SK-N-MC (cell line): ENCODE results near the gene PLAC8.

Source experiments
- DNase-seq: peaks from one replicate; pipeline ENCODE4 v3.0.0-alpha.2; 2011; ENCODE audit warnings: low read depth, low spot score
- H3K27ac ChIP-seq: fragments of 200-600 bp; sonication (generic); 2 replicates; pipeline ENCODE4 v1.5.1; 2016; ENCODE audit warnings: mixed run types
- H3K36me3 ChIP-seq: fragments of 200-600 bp; sonication (generic); 2 replicates; pipeline ENCODE4 v1.6.1; 2017; ENCODE audit warnings: antibody characterized with exemption, low read length, mixed read lengths; ENCODE audit not compliant: insufficient read depth
- H3K4me3 ChIP-seq: fragments of 200-600 bp; sonication (generic); 2 replicates; pipeline ENCODE4 v1.5.1; 2016
- H3K9ac ChIP-seq: fragments of 200-600 bp; sonication (generic); 2 replicates; pipeline ENCODE4 v1.8.0; 2017; ENCODE audit warnings: mixed run types, mixed read lengths; ENCODE audit not compliant: insufficient read length
- H3K9me3 ChIP-seq: fragments of 200-600 bp; sonication (generic); 2 replicates; pipeline ENCODE4 v1.6.1; 2017; ENCODE audit warnings: low read depth, mild to moderate bottlenecking, antibody characterized with exemption, low read length, moderate library complexity, mixed read lengths
- EZH2 ChIP-seq: fragments of 200-600 bp; sonication (generic); IDR thresholded peaks from one replicate; pipeline ENCODE4 v1.6.1; 2017; ENCODE audit warnings: antibody characterized with exemption
- FOXP2 ChIP-seq: optimal IDR thresholded peaks from 2 replicates; pipeline ENCODE3; 2011; ENCODE audit warnings: mild to moderate bottlenecking, moderate library complexity; ENCODE audit not compliant: insufficient read depth; ENCODE audit errors: extremely low read length, control extremely low read depth
- POLR2AphosphoS5 ChIP-seq: IDR thresholded peaks from 2 replicates; pipeline ENCODE4 v1.6.1; 2012; ENCODE audit warnings: mild to moderate bottlenecking, low read depth, low read length, borderline replicate concordance

Gene PLAC8

DNA sequence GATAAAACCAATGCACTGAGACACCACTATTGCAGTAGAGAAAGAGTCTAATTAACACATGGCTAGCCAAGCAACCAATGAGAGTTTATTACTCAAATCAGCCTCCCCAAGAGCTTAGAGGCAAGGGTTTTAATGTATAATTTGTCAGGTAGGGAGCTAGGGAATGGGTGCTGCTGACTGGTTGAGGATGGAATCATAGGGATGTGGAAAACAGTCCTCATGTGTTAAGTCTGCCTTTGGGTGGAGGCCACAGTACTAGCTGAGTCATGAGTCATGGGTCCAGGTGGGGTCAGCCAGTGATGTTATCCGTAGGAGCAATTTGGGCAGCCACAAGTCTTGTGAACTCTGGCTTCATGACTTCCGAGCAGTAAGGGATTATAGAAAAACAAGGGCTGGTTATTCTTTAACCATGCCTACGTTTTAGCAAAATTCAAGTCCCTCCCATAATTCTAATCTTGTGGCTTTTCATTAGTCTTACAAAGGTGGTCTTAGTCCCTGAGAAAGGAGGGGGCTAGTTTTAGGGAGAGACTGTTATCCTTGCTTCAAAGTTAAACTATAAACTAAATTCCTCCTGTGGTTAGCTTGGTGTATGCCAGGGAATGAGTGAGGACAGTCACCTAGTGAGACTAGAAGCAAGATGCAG, 25.1 kb upstream of the PLAC8 start:
- Histone ChIP-seq H3K36me3 (no peaks in the 10 kb centered on the region), H3K4me3 (no peak overlapping the region), H3K9me3 (no peaks in the 10 kb centered on the region), H3K27ac (no peak overlapping the region), H3K9ac (no peak overlapping the region)
- no peak for DNase-seq
- TF ChIP-seq FOXP2 (no peak), POLR2AphosphoS5 (no peak), EZH2 (no peak)

DNA sequence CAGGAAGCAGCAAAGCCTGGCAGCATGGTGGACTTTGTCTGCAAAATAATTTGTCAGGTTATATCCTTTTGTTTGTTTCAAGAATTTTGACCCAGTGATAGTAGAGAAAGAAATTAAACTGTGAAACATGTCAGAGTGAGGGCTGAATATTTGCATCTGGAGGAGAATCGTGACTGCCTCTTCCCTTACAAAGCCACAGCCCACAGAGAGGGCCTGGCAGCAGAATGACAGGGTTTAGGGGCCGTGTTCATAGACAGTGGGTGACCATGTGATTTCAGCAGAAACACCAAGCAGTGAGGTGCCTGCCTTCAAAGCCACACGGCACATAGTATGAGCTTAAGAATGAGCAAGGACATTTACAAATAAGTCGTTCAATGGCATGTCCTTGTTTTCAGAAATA, 24.4 kb upstream of the PLAC8 start:
- Histone ChIP-seq H3K27ac (no peak overlapping the region), H3K4me3 (no peak overlapping the region), H3K9ac (no peak overlapping the region), H3K9me3 (no peaks in the 10 kb centered on the region), H3K36me3 (no peaks in the 10 kb centered on the region)
- TF ChIP-seq EZH2: no peak
- no peak for DNase-seq

DNA sequence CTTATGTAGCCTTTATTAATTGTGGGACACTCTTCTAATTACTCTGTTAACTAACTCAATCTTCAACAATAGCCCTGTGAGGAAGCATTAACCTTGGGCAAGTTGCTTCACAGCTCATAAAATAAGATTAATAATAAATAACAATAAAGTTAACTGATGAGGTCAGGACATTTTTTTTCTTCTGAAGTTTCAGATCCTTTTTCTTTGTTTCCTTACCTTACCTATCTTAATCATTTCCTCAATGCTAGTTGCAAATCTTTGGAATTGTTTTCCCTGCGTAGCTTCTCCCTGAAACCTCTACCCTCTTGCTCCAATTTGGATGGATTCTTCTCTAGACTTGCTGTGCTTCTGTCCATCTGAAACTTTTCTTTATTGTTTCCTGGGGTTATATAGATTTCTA, 17.5 kb upstream of the PLAC8 start:
- H3K9ac ChIP-seq: no peak overlapping the region
- H3K4me3 ChIP-seq: no peak overlapping the region
- no peaks in the 10 kb centered on the region for H3K36me3 ChIP-seq
- TF ChIP-seq EZH2 (no peak), FOXP2 (no peak), POLR2AphosphoS5 (no peak)
- no peaks in the 10 kb centered on the region for H3K9me3 ChIP-seq
- H3K27ac ChIP-seq: no peak overlapping the region
- no peak for DNase-seq

DNA sequence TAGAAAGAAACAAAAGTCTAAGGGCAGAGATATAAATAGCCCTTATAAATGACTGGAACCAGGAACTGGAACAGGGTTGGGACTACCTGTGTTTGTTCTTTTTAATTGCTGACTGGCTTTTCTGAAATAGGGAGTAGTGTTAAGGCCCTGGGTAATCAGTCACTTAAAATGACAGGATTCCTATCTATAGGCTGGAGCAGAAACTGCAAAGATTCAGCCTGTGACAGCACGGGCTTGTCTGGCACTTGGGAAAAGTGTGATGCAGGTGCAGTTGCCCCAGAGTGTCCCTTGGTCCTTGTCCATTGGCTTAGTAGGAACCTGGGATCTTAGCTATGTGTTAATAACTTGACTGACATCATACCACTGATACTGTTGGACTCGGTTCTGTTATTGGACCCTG, 14.7 kb upstream of the PLAC8 start:
- Histone ChIP-seq H3K9me3 (no peaks in the 10 kb centered on the region), H3K36me3 (no peaks in the 10 kb centered on the region), H3K4me3 (no peak overlapping the region), H3K27ac (no peak overlapping the region), H3K9ac (no peak overlapping the region)
- DNase-seq: no peak
- TF ChIP-seq EZH2 (no peak), FOXP2 (no peak), POLR2AphosphoS5 (no peak)

DNA sequence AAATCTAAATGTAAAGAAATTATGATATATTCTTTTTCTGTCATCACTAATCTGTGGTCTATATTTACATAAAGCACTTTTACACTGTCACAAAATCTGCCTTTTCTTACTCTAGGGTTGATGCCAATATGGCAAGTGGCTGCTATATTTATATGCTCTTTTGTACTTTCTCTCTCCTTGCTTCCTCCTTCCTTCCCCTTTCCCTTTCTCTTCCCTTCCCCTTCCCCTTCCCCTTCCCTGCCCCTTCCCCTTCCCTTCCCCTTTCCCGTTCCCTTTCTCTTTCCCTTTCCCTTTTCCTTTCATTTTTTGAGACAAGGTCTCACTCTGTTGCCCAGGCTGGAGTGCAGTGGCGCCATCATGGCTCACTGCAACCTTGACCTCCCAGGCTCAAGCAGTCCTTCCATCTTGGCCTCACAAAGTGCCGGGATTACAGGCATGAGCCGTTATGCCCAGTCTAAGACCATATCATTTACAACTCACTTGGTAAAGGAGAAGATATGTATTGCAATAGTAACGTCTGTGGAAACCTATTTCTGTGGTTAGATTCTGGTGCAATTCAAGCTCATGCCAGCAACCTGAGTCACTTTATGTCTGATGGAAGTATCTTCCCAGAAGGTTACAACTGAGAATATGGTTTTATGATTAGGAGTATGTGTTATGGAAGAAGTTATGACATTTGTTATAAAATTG, 13.9 kb upstream of the PLAC8 start:
- Histone ChIP-seq H3K36me3 (no peaks in the 10 kb centered on the region), H3K4me3 (no peak overlapping the region), H3K27ac (no peak overlapping the region), H3K9ac (no peak overlapping the region), H3K9me3 (no peaks in the 10 kb centered on the region)
- TF ChIP-seq POLR2AphosphoS5: no peak
- TF ChIP-seq FOXP2: no peak
- no peak for TF ChIP-seq EZH2
- DNase-seq: no peak

DNA sequence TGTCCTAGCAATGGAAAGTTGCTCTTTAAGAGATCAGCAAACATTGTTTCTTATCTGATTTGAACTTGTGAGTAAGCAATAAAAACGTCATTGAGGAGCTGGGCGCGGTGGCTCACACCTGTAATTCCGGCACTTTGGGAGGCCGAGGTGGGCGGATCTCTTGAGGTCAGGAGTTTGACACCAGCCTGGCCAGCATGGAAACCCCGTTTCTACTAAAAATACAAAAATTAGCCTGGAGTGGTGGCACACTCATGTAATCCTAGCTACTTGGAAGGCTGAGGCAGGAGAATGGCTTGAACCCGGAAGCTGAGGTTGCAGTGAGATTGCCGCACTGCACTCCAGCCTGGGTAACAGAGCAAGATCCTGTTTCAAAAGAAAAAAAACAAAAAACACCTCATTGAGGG, 11.2 kb upstream of the PLAC8 start:
- Histone ChIP-seq H3K36me3 (no peaks in the 10 kb centered on the region), H3K27ac (no peak overlapping the region), H3K9ac (no peak overlapping the region), H3K4me3 (no peak overlapping the region), H3K9me3 (no peaks in the 10 kb centered on the region)
- TF ChIP-seq POLR2AphosphoS5: no peak
- TF ChIP-seq FOXP2: no peak
- no peak for TF ChIP-seq EZH2
- DNase-seq: no peak

DNA sequence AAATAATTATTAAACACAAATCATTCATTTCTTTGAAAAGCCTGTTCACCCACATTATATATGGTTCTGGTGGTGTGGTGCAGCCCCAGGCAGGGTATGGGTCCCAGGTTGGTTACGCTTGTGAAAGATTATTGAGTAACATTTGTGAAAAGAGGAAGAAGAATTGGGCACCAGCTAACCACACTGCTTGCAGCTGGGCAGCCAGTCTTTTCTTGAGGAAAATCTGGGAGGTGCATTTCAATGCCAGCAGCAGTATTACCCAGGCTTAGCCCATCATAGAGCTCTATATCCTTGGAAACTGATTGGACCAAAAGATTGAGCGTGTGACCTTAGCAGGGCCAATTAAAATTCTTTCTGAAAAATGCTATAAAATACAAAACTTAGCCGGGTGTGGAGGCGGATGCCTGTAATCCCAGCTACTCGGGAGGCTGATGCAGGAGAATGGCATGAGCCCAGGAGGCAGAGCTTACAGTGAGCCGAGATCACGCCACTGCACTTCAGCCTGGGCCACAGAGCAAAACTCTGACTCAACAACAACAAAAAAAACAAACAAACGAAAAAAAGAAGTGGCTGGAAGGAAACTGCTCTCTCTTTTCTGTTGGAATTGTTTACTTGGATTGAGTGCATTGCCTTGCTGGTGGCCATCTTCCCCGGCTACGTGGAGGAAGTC, 9.7 kb upstream of the PLAC8 start:
- DNase-seq: no peak
- no peak for TF ChIP-seq EZH2
- TF ChIP-seq FOXP2: no peak
- no peak for TF ChIP-seq POLR2AphosphoS5
- Histone ChIP-seq H3K36me3 (no peaks in the 10 kb centered on the region), H3K27ac (no peak overlapping the region), H3K9me3 (no peaks in the 10 kb centered on the region), H3K9ac (no peak overlapping the region), H3K4me3 (no peak overlapping the region)

DNA sequence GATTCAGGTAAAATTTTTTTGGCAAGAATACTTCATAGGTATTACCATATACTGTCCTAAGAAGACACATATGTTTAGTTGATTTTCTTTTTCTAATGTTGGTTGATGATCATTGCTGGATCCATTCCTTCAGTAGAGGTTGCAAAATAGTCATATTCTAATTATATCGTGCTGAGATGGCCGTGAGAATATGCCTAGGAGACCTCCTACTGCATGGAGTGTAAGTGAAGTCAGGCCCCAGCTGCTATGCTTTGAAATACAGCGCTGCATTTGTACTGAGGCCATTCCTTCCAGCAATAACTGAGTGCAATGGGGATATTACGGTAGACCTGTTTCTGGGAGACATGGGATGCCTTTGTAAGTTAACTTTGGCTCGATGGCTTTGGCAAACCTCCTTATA, 6.7 kb upstream of the PLAC8 start:
- H3K9me3 ChIP-seq: no peaks in the 10 kb centered on the region
- TF ChIP-seq EZH2: no peak
- TF ChIP-seq FOXP2: no peak
- no peak for TF ChIP-seq POLR2AphosphoS5
- no peak overlapping the region for H3K4me3 ChIP-seq
- H3K9ac ChIP-seq: no peak overlapping the region
- no peaks in the 10 kb centered on the region for H3K36me3 ChIP-seq
- no peak overlapping the region for H3K27ac ChIP-seq
- no peak for DNase-seq
